Spinal cord (tissue), 10 donors: ENCODE data around the gene GALNS. TPM values are rescaled to one million over a fixed set of nuclear protein-coding genes. Genes with fewer than 3 reads are reported as not detected.
A peak's percentile ranks its signal among the peaks of the same experiment; 100 is the strongest.

ENCODE experiments used
- DNase-seq, 6 donors: peaks; one replicate each; pipeline versions ENCODE4 v3.0.0 to v3.0.0-alpha.2; 2013 to 2015; ENCODE audit warnings: low spot score in 6 of 6, low read depth in 4 of 6
- H3K27ac ChIP-seq: one replicate; pipeline ENCODE4 v1.5.1; 2013; ENCODE audit warnings: low read depth, low read length, control low read depth
- H3K27me3 ChIP-seq: one replicate; pipeline ENCODE4 v1.6.1; 2013; ENCODE audit warnings: low read length; ENCODE audit not compliant: control insufficient read depth, insufficient read depth
- H3K36me3 ChIP-seq: one replicate; pipeline ENCODE4 v1.6.1; 2013; ENCODE audit warnings: low read length; ENCODE audit not compliant: control insufficient read depth, insufficient read depth
- H3K4me1 ChIP-seq: one replicate; pipeline ENCODE4 v1.6.1; 2013; ENCODE audit warnings: low read length; ENCODE audit not compliant: control insufficient read depth, insufficient read depth
- H3K4me3 ChIP-seq: one replicate; pipeline ENCODE4 v1.5.1; 2013; ENCODE audit warnings: low read depth, low read length, control low read depth
- H3K9me3 ChIP-seq: one replicate; pipeline ENCODE4 v1.6.1; 2013; ENCODE audit warnings: low read length; ENCODE audit not compliant: control insufficient read depth, insufficient read depth
- WGBS: methylation state at CpG from one replicate; pipeline ENCODE4 v1.1.5; 2013; ENCODE audit warnings: missing lambda C conversion rate; ENCODE audit not compliant: insufficient coverage; 5-methylcytosine and 5-hydroxymethylcytosine counted together
- polyA plus RNA-seq, 2 donors: library from polyadenylated mRNA; unstranded; fragments of 120-200 nt; gene quantifications; one replicate each; pipeline ENCODE4 v1.2.1, GENCODE V29; 2013; ENCODE audit not compliant: insufficient read length in 2 of 2
- total RNA-seq, 2 donors: library from RNA; depleted of rRNA in 1 of 2; stranded (reverse); fragments of 120-200 nt in 1 of 2; fragments of >200 nt in 1 of 2; gene quantifications; one replicate each; pipeline versions ENCODE4 v1.2.3 to v1.2.4, GENCODE V29; 2013 to 2014
- donor health status: healthy.

Gene GALNS
- total and polyA plus RNA-seq, 4 donors: 11.8 to 42.8 (median 24.4) TPM

DNA sequence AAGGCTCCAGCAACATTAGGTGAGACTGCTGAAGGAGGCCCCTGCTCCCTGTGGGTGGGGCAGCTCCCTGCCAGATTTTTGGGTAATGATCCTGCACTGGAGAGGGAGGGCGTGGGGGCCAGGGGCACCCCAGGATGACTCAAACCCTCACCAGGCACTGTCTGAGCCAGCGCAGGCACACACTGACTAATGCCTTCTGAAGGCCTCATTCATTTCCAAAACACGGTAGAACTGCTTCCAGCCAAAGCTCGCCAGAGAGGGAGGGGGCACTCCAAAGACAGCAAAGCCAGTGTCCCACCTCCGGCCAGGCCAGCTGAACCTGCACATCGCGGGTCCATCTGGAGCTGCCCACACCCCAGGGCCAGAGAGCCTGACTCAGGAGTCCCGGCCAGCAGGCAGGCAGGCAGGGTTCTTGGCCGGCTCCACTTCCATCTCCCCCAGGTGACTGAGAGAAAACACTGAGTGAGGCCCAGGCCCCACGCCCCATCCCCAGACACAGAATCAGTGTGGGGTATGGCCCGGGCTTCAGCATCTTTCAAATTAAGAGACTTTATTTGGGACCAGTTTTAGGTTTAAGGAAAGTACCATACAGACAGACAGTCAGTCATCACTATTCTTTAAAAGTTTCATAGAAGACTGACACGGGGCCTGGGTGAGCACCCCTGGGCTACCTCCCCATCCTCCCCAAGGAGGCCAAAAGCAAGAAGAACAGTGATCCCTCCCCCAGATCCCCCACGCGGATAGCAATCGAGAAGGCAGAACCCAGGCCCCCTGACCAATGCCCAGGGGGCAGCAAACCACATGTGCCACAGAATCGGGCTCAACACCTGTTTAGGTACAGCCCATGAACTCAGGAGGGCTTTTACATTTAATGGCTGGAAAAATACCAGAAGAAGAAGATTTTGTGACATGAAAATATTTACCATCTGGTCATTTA is 74.0 kb downstream of the GALNS start:
- Histone ChIP-seq H3K4me3 (no peak overlapping the region), H3K4me1 (peaks cover 66% of the 10 kb centered on the region), H3K9me3 (no peaks in the 10 kb centered on the region), H3K36me3 (peaks cover 8% of the 10 kb centered on the region), H3K27me3 (peaks cover 22% of the 10 kb centered on the region), H3K27ac (peak overlapping the region; percentile 61)
- DNase-seq: no peak
- 59% methylated on average over 11 of the region's 16 CpGs for WGBS

DNA sequence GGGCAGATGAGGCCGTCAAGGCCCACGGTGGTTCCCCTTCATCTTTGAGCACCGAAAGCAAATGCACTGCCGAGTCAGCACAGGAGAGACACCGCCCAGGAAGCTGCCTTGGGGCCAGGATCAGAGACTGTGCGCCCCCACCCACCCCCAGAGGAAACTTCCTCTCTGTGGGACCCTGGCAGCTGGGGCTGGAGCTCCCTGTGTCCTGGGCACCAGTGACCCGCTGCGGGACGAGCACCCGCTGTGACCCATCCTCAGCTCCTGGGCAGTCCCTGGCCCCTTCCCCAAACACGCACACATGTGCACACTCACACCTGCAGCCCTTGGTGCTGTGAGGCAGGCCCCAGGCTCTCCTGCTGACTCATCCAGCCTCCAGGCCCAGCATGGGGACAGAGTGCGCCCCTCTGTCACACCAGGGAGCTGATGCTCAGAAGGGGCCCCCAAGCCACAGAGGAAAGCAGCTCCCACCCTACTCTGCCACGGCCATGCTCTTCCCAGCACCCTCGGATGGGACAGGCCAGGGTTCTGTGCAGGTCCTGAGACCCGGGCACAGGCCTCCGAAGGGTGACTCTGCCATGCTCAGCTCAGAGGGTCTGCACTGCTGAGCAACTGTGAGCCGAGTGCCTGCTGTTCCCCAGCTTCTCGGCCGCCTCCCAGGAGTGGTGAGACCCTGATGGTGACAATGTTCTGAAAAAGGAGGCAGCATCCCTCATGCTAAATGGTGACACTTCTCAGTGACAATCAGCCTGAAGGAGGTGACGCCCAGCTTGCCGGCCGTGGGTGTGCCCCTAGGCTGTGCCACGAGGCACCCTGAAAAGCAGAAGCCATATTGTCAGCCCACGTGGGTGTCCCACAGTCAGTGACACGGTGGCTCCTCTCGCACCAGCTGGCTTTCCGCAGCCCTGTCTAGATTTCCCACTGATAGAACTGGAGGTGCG is 75.3 kb downstream of the GALNS start:
- H3K4me3 ChIP-seq: no peak overlapping the region
- peaks cover 22% of the 10 kb centered on the region for H3K27me3 ChIP-seq
- H3K4me1 ChIP-seq: peaks cover 79% of the 10 kb centered on the region
- no peak for DNase-seq
- H3K9me3 ChIP-seq: no peaks in the 10 kb centered on the region
- no peak overlapping the region for H3K27ac ChIP-seq
- 82% methylated on average over 28 of the region's 28 CpGs for WGBS
- H3K36me3 ChIP-seq: peaks cover 11% of the 10 kb centered on the region

DNA sequence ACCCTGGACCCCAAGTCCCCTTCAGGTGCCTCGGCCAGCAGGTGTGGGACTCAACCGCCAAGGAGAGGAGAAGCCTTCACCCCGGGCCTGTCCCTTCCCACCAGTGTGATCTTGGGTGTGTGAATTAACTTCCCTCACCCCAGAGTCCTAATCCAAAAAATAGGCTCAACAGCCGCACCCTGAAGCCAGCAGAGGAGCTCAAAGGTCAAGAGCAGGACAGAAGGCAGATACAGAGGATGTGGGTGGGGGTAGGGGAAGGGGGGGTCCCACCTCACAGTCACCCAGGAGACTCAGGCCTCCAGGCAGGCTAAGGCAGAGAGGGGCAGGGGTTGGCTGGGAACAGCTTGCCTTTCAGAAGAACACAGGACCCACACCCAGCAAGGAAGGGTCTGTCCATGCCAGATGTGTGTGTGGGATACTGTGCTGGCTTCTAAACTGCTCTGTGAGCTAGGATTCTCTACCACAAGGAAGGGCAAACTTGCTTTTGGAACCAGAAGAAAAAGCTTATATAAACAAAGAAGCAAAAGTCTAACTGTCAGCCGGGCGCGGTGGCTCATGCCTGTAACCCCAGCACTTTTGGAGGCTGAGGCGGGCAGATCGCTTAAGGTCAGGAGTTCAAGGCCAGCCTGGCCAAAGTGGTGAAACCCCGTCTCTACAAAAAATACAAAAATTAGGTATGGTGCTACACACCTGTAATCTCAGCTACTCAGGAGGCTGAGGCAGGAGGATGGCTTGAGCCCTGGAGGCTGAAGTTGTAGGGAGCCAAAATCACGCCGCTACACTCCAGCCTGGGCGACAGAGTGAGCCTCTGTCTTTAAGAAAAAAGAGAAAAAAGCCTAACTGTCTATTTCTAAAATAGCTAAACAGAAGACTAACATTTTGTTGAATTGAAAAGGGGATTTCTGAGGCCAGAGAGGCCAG is 76.3 kb downstream of the GALNS start:
- Histone ChIP-seq H3K36me3 (peaks cover 14% of the 10 kb centered on the region), H3K27ac (no peak overlapping the region), H3K4me1 (peaks cover 76% of the 10 kb centered on the region), H3K4me3 (no peak overlapping the region), H3K9me3 (no peaks in the 10 kb centered on the region), H3K27me3 (peaks cover 22% of the 10 kb centered on the region)
- no peak for DNase-seq
- WGBS: 91% methylated on average over 5 of the region's 13 CpGs

DNA sequence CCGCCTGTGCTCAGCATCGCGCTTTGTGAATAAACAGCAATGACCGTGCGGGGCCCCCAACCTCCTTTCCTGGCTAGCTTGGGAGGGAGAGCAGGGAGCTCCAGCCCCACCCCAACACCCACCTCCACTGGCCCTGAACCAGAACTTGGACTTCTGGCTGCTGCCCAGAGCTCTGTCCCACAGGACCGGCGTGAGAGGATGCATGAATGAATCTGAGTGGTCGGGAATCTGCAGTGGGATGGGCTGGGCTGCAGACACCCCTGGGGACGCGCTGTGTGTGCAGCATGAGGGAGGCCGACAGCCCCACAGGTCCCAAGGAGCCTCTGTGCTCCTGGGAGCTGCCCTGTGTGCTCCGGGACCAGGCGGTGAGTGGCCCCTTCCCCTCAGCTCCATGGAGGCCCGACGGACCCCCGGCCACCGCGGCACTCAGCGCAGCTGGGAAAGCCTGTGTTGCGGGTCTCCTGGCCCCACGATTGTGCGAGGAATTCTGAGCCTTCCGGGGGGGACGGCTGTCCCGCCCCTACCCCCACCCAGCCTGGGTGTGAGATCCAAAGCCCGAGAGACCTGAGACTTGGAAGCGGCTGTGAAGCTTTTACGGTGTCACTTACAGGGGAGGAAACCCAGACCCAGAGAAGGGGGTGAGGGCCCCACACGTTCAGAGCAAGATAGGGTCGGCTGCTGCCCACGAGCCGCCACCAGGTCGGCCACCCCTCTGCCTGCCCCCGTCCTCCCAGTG is 77.2 kb downstream of the GALNS start:
- Histone ChIP-seq H3K27ac (no peak overlapping the region), H3K4me3 (no peak overlapping the region), H3K9me3 (no peaks in the 10 kb centered on the region), H3K4me1 (peaks cover 83% of the 10 kb centered on the region), H3K36me3 (peaks cover 14% of the 10 kb centered on the region), H3K27me3 (peaks cover 22% of the 10 kb centered on the region)
- WGBS: 43% methylated on average over 30 of the region's 34 CpGs
- no peak for DNase-seq

DNA sequence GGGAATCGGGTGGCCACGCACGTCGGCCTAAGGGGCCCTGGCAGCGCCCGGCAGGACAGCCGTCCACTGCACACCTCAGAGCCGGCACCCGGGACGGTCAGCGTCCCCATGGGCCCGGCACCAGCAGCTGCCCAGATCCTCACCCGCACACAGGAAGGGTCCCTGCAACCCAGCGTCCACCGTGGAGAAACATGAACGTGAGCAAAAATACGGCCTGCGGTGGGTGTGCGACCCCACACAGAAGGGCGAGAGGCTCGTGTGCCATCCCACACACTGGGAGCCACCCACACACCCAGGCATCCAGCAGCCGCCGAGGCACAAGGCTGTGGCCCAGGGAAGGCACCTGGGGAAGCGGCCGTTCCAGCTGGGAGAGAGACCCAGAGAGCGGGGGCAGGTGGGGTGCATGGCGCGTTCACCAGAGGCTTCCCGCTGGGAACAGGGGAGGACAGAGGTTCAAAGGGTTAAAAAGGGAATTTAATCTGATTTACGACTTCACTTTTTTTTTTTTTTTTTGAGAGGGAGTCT is 78.1 kb downstream of the GALNS start:
- Histone ChIP-seq H3K27ac (no peak overlapping the region), H3K36me3 (peaks cover 14% of the 10 kb centered on the region), H3K4me3 (no peak overlapping the region), H3K4me1 (peaks cover 86% of the 10 kb centered on the region), H3K27me3 (peaks cover 15% of the 10 kb centered on the region), H3K9me3 (no peaks in the 10 kb centered on the region)
- no peak for DNase-seq
- 77% methylated on average over 28 of the region's 30 CpGs for whole genome bisulfite sequencing

DNA sequence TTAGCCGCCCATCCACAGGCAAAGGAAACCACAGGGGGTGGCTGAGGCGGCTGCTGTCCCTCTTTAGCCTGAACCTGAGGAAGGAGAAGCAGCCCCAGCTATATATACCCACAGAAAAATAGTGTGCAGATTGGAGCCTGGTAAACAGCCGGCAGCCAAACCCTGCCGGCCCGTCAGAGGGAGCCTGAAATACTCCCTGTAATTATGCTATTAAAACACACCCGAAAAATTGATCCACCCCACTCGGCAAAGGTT is 78.5 kb downstream of the GALNS start:
- Histone ChIP-seq H3K36me3 (peaks cover 14% of the 10 kb centered on the region), H3K4me1 (peaks cover 86% of the 10 kb centered on the region), H3K4me3 (no peak overlapping the region), H3K9me3 (no peaks in the 10 kb centered on the region), H3K27ac (no peak overlapping the region), H3K27me3 (peaks cover 15% of the 10 kb centered on the region)
- WGBS: 70% methylated on average over 6 of the region's 7 CpGs
- no peak for DNase-seq

DNA sequence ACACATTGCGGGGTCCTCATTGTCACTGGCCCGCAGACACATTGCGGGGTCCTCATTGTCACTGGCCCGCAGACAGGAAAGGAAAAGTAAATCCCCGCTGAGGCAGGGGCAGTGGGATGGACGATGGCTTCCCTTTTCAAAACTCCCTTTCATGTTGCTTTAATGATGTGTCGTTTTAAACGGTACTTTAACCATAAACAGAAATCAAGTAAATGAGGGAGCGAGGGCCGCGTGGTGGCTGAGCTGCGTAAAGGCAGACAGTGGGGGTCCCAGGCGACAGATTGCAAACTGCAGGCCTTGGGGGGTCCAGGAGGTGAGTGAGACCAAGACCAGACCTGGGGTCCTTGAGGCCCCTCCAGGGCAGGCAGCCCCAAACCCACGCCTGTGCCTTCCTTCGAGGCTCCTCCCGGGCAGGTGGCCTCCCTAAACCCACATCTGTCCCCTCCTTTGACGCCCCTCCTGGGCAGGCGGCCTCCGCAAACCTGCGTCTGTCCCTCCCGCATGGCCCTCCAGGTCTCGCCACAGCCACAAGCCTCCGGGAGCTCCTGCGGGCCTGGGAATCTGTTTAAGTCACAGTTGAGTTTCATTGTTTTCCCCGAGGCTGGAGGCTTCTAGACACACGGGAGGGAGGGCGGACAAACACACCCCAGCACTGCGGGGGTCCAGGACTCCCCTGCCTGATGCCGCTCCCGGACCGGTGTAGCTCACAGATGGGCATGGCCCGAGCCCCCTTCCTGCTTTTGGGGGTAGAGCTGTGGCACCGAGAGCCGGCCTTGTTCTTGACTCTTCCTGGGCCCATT is 79.1 kb downstream of the GALNS start:
- 44% methylated on average over 28 of the region's 34 CpGs for WGBS
- Histone ChIP-seq H3K36me3 (peaks cover 14% of the 10 kb centered on the region), H3K27ac (no peak overlapping the region), H3K9me3 (no peaks in the 10 kb centered on the region), H3K27me3 (peaks cover 15% of the 10 kb centered on the region), H3K4me3 (no peak overlapping the region), H3K4me1 (peaks cover 86% of the 10 kb centered on the region)
- DNase-seq: peak in 1 of 6 donors; percentile 27

DNA sequence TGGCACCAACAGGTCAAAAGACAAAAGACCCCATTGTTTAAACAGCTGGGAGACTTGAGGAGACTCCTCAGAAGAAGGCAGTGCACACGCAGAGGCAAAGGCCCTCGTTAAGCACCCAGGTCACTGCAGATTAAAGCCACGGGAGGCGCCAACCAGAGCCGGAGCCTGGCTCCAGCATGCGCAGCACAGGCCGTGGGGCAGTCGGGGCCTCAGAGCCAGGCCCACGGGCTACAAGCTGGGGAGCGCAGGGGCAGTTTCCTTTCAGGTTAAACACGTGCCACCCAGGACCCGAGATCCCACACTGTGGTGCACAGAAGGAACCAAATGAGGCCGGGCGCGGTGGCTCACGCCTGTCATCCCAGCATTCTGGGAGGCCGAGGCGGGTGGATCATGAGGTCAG is 80.9 kb downstream of the GALNS start:
- H3K36me3 ChIP-seq: peaks cover 11% of the 10 kb centered on the region
- 74% methylated on average over 18 of the region's 18 CpGs for WGBS
- H3K4me3 ChIP-seq: no peak overlapping the region
- H3K27ac ChIP-seq: no peak overlapping the region
- peaks cover 84% of the 10 kb centered on the region for H3K4me1 ChIP-seq
- no peak for DNase-seq
- peaks cover 14% of the 10 kb centered on the region for H3K27me3 ChIP-seq
- H3K9me3 ChIP-seq: no peaks in the 10 kb centered on the region
